ENCODE measurements around the gene RPL18.
"Not testable (repeated sequence)": the region's sequence is repeated elsewhere in the genome, so short reads cannot be mapped to it uniquely, and the experiment has no call there.

RPL18 gene

GRCh38 chr19:48611872-48612271 lies 7.1 kb downstream of the RPL18 start:
- DNase-seq = no peak

GRCh38 chr19:48609571-48610108 lies 9.3 kb downstream of the RPL18 start:
- no peak for DNase-seq

GRCh38 chr19:48608798-48609263 lies 10.1 kb downstream of the RPL18 start:
- no peak for DNase-seq

GRCh38 chr19:48607359-48607755 lies 11.6 kb downstream of the RPL18 start:
- DNase-seq = no peak

- no peak for DNase-seq
Observed at GRCh38 chr19:48606463-48607358, 12.3 kb downstream of the RPL18 start, which contains the start of gene SPACA4. TSS of gene SPACA4 (plus strand) at chr19:48606742. CDS start at chr19:48606979, 237 bp downstream.

GRCh38 chr19:48603850-48604249 lies 15.1 kb downstream of the RPL18 start:
- DNase-seq = no peak

GRCh38 chr19:48603449-48603848 lies 15.5 kb downstream of the RPL18 start:
- DNase-seq = no peak

GRCh38 chr19:48603001-48603400 lies 16.0 kb downstream of the RPL18 start:
- no peak for DNase-seq

- DNase-seq = no peak
Observed at GRCh38 chr19:48600679-48601417, 18.1 kb downstream of the RPL18 start.

- DNase-seq = no peak
Observed at GRCh38 chr19:48598996-48599700, 19.8 kb downstream of the RPL18 start.

GRCh38 chr19:48596679-48597465 lies 22.1 kb downstream of the RPL18 start:
- DNase-seq = no peak

- no peak for DNase-seq
Observed at GRCh38 chr19:48596237-48596636, 22.7 kb downstream of the RPL18 start.

GRCh38 chr19:48595833-48596232 lies 23.1 kb downstream of the RPL18 start:
- DNase-seq = no peak

GRCh38 chr19:48595171-48595570 lies 23.8 kb downstream of the RPL18 start:
- no peak for DNase-seq

GRCh38 chr19:48591021-48591420 lies 28.0 kb downstream of the RPL18 start:
- DNase-seq = no peak

GRCh38 chr19:48588670-48589401 lies 30.1 kb downstream of the RPL18 start:
- DNase-seq = no peak

- DNase-seq = no peak
Observed at GRCh38 chr19:48587387-48587786, 31.6 kb downstream of the RPL18 start.

- DNase-seq = no peak
Observed at GRCh38 chr19:48582168-48582567, 36.8 kb downstream of the RPL18 start.

GRCh38 chr19:48578891-48579290 lies 40.1 kb downstream of the RPL18 start:
- DNase-seq = no peak

GRCh38 chr19:48577908-48578307 lies 41.1 kb downstream of the RPL18 start:
- DNase-seq = not testable (repeated sequence)

GRCh38 chr19:48575931-48576622 lies 42.9 kb downstream of the RPL18 start:
- DNase-seq = no peak

Data from SIG-M5 (cell line).